ENCODE measurements around the gene PTPRS.
"Not testable (repeated sequence)": the region's sequence is repeated elsewhere in the genome, so short reads cannot be mapped to it uniquely, and the experiment has no call there.

Gene PTPRS

DNA sequence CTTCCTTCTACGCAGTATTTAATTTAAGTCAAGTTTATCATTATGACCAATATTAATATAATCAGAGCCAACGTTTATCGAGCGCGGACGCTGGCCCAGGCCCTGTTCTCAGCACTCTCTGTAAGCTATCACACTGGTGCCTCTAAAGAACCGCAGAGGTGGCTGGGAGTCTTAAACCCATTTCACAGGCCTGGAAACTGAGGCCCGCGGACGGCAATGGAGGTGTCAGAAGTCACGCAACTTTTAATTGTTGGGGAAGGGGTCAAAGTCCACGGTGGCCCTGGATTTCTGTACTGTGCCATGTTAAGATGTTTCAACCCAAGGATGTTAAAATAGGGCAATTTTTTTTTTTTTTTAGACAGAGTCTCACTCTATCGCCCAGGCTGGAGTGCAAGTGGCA, 8.8 kb downstream of the PTPRS start:
- no peak for DNase-seq

DNA sequence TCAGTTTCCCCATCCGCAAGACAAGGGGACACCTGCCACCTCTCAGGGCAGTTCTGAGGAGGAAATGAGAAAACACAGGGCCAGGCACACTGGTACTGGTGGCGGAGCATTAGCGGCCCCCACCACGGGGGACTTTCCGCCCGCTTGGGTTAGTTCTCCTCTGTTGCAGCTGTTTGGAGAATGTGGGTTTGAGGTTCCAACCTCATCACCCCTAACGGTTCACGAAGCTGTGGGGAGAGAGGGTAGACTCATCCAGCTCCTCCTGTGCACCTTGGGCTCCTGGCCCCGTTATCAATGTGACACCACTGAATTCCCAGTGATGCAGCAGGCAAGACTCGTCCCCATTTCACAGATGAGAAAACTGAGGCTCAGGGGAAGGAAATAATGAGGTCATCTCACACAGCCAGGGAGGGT, 10.3 kb downstream of the PTPRS start:
- no peak for DNase-seq

DNA sequence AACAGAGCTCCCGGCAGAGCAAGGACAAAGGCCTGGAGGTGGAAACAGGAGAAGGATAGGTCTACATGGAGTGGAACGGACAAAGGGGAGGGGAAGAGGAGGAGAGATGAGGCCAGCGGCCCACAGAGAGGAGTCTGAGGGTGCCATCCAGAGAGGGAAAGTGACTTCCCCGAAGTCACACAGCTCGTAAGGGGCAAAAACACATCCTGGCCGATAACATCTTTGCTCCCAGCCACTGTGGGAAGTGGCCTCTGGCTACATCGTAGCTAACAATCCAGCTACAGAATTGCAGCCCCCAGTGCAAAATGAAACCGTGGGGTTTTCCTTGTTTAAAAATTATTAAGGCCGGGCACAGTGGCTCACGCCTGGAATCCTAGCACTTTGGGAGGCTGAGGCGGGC, 11.5 kb downstream of the PTPRS start:
- no peak for DNase-seq

DNA sequence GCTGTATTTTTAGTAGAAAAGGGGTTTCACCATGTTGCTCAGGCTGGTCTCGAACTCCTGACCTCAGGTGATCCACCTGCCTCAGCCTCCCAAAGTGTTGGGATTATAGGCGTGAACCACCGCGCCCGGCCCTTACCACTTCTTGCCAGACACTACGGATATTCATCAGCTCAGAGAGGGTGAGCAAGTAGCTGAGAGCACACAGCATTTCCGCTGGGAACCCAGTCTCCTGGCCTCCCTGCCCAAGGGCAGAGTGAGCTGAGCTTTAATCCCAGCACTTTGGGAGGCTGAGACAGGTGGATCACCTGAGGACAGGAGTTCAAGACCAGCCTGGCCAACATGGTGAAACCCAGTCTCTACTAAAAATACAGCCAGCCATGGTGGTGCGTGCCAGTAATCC, 12.2 kb downstream of the PTPRS start:
- DNase-seq: not testable (repeated sequence)

DNA sequence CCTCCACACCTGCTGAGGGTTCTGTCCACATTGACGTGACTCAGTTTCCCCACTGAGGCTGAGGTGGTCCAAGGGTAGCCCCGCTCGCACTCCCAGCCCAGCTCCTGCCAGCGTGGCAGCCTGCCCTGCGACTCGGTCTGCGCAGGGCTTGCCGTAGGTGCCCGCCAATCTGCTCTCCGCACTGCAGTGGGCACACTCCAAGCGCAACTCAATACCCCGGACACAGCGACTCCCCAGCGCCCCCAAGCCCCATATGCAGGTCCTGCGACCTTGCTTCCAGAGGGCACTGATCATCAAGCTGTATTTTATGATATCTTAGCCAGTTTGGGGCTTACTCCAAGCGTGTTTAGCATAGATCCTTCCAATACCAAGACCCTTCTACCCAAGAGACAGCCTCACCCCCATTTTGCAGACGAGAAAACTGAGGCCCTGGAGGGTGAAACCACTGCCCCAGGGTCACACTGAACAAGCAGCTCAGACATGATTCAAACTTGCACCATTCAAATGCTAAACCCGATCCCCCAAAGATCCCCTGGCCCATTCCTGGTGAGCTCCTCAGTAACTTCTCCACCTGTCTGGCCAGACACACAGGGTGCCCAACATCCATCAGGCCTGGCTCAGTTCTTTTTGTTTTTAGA, 13.5 kb downstream of the PTPRS start:
- DNase-seq: no peak

DNA sequence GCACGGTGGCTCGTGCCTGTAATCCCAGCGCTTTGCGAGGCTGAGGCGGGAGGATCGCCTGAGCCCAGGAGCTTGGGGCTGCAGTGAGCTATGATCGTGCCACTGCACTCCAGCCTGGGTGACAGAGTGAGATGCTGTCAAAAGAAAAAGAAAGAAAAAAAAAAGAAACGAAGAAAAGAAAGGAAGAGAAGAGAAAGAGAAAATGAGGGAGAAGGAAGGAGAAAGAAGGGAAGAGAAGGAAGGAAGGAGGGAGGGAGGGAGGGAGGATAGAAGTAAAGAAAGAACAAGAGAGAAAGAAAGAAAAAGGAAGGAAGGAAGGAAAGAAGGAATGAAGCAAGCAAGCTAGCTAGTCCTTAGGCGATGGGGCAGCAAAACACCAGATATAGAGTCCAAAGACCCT, 14.1 kb downstream of the PTPRS start:
- DNase-seq: no peak

DNA sequence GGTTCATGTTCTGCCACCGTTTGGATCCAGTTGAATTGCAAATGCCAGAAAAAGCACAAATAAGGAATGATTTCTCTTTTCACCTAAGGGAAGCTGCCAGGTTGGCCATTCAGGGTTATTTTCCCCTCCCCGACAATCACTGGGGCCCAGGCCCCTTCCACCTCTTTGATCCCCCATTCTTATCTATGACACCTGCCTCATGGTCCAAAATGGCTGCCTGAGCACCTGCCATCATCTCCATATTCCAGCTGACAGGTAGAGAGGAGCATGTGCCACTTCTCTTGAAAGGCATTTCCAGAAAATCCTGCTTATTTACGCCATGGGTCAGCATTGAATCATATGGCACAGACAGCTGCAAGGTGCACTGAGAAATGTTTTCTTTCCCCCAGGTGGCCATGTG, 15.7 kb downstream of the PTPRS start:
- no peak for DNase-seq

DNA sequence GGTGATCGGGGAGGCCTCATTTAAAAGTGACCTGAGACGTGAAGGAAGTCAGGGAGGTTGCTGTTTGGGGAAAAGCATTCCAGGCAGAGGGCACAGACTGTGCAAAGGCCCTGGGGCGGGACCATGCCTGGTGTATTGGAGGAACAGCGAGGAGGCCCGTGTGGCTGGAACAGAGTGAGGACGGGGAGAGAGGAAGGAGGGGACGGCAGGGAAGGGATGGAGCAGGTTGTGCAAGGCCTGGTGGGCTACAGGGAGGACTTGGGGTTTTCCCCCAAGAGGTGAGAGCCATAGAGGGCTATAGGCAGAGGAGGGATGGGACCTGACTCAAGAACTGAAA, 17.2 kb downstream of the PTPRS start:
- no peak for DNase-seq

DNA sequence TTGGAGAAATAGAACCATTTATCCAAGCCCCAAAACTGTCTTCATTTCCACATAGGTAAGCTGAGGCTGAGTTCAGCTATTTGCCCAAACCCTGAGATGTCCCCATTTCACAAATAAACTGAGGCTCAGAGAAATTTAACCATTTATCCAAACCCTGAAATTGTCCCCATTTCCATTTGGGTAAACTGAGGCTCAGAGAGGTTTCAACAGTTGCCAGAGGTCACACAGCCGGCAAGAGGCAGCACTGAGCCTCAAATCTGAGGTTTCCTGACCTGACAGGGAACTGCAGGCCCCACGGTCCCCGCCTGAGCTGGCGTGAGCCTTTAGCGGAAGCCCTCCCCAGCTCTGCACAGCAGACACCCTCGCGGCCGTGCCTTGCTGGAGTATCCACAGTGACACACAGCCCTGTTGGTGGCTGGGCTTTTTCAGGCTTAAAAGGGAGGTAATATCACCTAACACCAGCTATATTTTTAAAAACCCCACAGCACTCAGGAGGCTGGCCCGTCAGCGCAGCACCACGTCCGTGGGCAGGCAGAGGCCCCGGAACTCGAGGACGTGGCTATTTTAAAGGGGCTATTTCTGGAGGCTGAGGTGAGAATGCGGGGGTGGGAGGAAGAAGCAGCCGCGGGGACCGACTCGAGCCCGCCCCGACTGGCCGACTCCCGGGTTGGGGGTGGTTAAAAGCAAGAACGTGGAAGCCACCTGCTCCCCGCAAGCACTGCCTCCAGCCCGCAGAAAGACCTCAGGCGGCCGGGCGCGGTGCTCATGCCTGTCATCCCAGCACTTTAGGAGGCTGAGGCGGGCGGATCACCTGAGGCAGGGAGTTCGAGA, 18.5 kb downstream of the PTPRS start:
- DNase-seq: peak; percentile 13

DNA sequence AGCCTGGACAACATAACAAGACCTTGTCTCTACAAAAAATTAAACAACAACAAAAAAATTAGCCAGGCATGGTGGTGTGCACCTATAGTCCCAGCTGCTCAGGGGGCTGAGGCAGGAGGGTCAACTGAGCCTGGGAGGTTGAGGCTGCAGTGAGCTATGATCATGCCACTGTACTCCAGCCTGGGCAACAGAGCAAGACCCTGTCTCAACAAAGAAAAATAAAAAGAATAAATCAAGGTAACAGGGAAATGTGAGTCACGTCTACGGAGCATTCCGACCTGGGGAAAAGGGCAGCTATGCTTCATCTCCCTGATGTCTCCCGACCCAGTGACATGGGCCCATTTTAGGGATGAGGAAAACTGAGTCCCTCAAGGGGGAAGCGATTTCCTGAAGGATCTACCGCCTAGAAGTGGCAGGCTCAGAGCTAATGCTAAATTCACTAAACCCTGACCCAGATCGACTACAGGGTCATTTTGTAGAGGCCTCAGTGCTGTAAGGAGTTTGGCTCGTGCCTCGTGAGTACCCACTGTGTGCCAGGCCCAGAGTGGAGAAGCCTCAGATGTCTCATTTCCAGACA, 19.5 kb downstream of the PTPRS start:
- no peak for DNase-seq

DNA sequence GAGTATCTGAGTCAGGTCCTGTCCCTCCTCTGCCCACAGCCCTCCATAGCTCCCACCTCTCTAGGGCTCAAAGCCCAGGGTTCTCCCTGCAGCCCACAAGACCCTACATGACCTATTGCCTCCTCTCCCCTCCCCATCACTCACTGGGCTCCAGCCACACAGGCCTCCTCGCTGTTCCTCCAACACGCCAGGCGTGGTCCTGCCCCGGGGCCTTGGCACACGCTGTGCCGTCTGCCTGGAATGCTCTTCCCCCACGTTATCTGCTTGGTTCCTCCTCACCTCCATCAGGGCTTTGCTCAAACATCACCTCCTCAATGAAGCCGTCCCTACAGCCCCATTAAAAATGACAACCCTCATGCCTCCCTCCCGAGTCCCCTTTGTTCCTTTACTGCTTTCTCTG, 21.1 kb downstream of the PTPRS start:
- no peak for DNase-seq

DNA sequence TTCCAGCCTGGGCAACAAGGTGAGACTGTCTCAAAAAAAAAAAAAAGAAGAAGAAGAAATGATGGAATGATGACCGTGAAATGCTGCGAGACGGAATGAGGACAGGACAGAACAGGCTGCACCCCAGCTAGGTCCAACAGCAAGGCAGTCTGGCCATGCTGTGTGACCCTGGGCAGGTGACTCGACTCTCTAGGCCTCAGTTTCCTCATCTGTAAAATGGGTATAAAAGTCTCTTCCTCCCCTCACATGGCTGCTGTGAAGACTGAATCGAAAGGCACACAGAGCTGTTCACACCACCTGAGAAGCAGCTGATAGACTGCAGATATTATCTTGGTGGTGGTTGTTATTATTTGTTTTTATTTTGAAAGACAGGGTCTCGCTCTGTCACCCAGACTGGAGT, 22.3 kb downstream of the PTPRS start:
- DNase-seq: no peak

DNA sequence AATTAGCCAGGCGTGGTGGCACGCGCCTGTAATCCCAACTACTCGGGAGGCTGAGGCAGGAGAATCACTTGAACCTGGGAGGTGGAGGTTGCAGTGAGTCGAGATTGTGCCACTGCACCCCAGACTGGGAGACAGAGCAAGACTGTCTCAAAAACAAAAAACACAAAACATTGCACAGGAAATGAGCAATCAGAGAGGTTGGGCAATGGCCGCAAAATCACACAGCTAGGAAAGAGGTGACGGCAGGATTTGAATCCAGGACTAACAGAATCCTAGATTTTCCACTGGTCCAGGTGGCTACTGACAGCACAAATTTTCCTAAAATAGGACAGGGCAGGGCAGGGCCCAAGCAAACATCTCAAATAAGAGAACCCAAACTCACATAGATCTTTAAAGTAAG, 23.3 kb downstream of the PTPRS start:
- no peak for DNase-seq

DNA sequence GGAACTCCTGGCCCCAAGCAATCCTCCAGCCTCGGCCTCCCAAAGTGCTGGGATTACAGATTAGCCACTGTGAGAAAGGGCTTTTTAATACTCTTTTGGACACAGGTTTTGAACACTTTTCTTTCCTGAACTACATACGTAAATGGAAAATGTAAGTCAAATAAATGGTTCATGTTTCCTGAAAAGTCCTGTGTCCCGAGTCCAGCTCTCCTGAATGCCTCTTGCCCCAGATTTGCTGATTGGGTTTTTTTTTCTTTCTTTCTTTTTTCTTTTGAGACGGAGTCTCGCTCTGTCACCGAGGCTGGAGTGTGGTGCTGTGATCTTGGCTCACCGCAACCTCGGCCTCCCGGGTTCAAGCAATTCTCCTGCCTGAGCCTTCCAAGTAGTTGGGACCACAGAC, 24.5 kb downstream of the PTPRS start:
- no peak for DNase-seq

DNA sequence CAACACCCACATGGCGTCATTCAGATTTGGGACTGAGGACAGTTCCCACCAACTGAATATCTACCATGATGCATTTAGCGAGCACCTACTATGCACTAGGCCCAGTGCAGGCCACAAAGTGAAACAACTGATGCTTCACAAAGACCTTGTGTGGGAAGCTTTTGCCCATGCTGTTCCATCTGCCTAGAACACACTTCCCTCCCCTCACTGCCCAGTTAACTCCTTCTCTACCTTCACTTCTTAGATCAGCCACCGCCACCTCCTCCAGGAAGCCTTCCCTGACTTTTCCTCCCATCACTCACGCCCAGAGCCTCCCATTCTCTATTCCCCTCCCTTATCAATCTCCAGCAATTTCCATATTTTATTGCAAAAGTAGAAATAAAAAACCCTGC, 25.7 kb downstream of the PTPRS start:
- no peak for DNase-seq

DNA sequence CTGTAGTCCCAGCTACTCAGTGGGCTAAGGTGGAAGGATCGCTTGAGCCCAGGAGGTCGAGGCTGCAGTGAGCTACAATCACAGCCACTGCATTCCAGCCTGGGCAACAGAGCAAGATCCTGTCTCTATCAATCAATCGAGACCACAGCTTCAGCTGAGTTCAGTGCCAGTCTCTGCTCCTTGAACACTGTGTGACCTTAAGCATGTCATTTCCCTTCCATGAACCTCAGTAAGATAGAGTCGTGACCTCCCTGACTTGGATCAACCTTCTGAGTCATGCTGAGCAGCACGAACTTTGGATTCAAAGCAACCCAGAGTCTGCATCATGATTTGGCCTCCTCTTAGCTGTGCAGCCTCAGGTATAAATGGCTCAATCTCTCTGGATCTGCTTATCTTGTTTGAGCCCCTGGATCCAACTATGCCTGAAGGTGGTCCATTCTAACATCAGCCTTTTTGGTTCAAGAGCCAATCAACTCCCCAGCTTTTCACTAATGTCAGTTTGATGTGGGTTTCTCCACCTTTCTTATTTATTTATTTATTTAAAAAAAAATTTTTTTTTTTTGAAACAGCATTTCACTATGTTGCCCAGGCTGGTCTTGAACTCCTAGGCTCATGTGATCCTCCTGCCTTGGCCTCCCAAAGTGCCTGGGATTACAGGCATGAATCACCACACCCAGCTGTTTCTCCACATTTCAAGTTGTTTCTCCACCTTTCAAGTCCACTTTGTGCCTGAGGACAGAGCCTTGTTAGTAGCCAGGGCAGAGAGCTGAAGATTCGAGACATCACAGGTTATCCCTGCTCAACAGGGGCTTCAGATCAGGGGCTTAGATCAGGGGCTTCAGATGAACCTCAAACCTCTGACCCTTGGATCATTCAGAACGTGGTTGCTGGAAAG, 26.4 kb downstream of the PTPRS start:
- no peak for DNase-seq

DNA sequence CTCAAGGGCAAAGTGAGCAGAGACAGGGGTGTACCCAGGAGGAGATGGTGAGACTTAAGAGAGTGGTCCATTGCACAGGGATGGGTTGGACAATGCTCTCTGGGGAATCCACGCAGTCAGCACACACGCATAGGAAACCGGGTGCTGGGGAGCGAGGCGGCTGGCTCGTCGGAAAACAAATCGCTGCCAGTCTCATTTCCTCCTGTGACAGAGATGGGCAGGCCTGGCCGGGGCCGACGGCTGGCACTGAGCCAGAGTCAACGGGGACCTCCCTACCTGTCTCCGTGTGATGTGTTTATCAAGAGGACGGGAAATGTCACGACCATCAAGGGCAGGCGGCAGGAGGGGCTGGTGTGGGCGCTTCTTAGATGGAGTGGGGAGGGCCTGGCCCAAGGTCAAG, 27.3 kb downstream of the PTPRS start:
- peak; percentile 34 for DNase-seq

DNA sequence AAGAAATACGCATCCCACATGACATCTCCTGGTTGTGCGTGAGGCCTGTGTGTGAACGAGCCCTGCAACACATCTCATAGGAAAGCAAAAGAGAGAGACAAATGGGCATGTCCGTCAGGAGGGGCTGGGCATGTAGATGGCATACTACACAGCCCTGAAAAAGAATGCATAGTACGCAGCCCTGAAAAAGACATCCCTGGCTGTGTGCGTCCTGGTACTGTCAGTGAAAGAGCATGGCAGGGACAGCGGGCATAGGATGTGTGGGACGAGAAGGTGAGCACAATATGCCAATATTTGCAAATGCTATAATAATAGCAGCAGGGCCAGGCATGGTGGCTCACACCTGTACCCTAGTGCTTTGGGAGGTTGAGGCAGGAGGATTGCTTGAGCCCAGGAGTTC, 28.6 kb downstream of the PTPRS start:
- DNase-seq: no peak

DNA sequence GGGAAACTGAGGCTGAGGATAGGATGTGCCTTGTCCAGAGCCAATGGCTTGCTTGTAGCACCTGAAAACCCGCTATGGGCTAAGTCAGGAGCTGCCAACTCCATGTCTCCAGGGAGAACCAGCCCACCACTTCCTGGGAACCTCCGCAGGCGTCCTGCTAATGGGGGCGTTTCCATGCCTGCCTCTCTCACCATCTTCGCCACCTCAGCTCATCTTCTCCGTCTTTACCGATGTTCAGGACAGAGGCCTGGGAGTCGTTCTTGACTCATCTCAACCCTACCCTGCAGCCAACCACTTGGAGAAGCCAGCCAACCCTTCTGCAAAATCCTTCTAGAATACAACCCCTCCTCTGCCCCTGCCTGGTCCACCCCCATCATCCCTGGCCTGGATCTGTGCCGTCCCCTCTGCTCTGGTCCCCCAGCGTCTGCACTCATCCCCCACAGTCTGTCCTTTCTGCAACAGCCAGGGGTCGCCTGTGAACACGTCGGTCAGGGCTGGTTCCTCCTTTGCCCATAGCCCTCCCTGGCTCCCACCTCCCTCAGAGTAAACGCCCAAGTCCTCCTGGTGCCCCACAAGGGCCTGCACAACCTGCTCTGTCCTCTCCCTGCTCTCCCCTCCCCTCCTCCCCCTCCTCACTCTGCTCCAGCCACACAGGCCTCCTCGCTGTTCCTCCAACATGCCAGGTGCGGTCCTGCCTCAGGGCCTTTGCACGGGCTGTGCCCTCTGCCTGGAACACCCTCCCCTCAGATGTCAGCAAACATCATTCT, 31.0 kb downstream of the PTPRS start:
- no peak for DNase-seq

DNA sequence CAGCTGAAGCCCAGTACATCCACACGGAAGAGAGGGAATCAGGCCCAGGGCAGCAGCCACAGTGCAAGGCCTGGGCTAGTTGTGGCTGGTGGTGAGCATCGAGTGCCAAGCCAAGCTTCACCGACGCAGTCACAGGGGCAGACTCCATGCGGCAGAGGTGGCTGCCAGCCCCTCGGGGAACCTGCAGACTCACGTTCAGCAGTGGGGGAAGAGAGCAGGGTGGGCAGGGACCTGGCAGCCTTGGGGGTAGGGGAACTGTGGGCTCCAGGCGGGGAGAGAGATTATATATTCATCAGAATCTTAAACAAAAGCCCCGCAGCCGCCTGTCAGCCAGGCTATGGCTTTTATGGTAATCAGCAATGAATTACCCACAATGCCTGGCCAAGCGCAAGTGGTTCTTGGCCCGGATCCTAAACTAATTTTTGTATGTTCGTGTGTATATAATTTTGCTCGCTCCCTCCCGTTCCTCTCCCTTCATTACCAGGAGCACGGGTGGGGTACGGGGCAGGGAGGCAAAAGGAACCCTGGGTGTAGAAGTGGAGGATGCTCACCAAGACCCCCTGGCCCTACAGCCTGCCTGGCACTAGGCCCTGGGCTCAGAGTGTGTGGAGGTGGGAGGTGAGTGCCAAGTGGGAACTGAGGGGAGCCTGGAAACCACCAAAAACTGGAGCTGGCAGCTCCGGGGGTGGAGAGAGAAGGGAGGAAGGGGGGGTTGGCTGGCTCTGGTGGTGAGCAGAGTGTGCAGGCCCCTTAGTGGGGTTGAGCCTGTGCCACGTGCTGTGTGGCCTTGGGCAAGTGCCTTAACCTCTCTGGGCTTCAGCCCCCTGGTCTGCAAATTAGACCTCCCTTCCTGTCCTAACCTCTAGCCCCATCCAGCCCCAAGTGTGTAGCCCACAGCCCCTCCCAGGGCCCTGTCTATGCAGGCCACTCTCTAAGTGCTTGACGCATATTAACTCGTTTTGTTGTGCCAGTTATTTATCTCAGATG, 31.9 kb downstream of the PTPRS start:
- DNase-seq: peak; percentile 60

DNA sequence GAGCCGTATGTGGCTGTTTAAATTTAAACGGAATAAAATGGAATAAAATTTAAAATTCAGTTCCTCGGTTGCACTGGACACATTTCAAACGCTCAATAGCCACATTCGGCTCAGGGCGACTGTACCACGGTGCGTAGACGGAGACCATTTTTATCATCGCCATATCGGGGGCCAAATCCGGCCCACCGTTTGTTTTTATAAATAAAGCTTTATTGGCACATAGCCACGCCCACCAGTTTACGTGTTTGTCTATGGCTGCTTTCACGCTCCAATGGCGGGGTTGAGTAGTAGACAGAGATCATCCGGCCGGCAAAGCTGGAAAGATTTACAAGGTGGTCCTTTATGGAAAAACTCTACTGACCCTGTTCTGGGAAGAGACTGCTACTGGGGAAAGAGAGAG, 33.0 kb downstream of the PTPRS start:
- no peak for DNase-seq
